Liver (tissue), 9 donors: ENCODE measurements around the gene FRYL. TPM values are rescaled to one million over a fixed set of nuclear protein-coding genes. Genes with fewer than 3 reads are reported as not detected.

Experiments used
- DNase-seq: peaks from one replicate; pipeline ENCODE4 v3.0.0-alpha.2; 2017; ENCODE audit warnings: low spot score
- H3K27ac ChIP-seq, 2 donors: one replicate each; pipeline ENCODE4 v1.7.0; 2013; ENCODE audit warnings: inconsistent platforms in 2 of 2, low read length in 2 of 2, control low read depth in 1 of 2, low read depth in 1 of 2, mild to moderate bottlenecking in 1 of 2
- H3K27me3 ChIP-seq, 4 donors: one replicate each; pipeline versions ENCODE4 v1.6.1 to v1.7.0; 2013; ENCODE audit warnings: low read length in 3 of 4, inconsistent platforms in 1 of 4, mild to moderate bottlenecking in 1 of 4, moderate library complexity in 1 of 4; ENCODE audit not compliant: control insufficient read depth in 4 of 4, insufficient read depth in 4 of 4
- H3K36me3 ChIP-seq, 4 donors: one replicate each; pipeline versions ENCODE4 v1.6.1 to v1.7.0; 2013; ENCODE audit warnings: low read length in 3 of 4, mild to moderate bottlenecking in 3 of 4, low read depth in 1 of 4, moderate library complexity in 1 of 4; ENCODE audit not compliant: control insufficient read depth in 4 of 4, insufficient read depth in 3 of 4
- H3K4me1 ChIP-seq, 4 donors: one replicate each; pipeline versions ENCODE4 v1.6.1 to v1.7.0; 2013; ENCODE audit warnings: low read length in 3 of 4, mild to moderate bottlenecking in 3 of 4, moderate library complexity in 1 of 4; ENCODE audit not compliant: control insufficient read depth in 4 of 4, insufficient read depth in 4 of 4
- H3K4me3 ChIP-seq, 3 donors: one replicate each; pipeline versions ENCODE4 v1.6.1 to v1.7.0; 2013; ENCODE audit warnings: low read length in 3 of 3, control low read depth in 1 of 3, low read depth in 1 of 3, mild to moderate bottlenecking in 1 of 3
- H3K9ac ChIP-seq, 2 donors: one replicate each; pipeline ENCODE4 v1.7.0; 2013; ENCODE audit warnings: low read length in 2 of 2, mild to moderate bottlenecking in 2 of 2, moderate library complexity in 2 of 2, control low read depth in 1 of 2, low read depth in 1 of 2
- H3K9me3 ChIP-seq, 4 donors: one replicate each; pipeline versions ENCODE4 v1.6.1 to v1.7.0; 2013; ENCODE audit warnings: low read length in 3 of 4; ENCODE audit not compliant: control insufficient read depth in 4 of 4
- CTCF ChIP-seq: fragments of 150-350 bp; IDR thresholded peaks from 2 replicates; pipeline ENCODE4 v1.5.1; 2017; ENCODE audit warnings: improper control_type of control experiment, low read depth, low read length; ENCODE audit not compliant: missing input control
- EGR1 ChIP-seq, 2 donors: IDR thresholded peaks; 2 replicates each; pipeline ENCODE4 v1.6.1; 2016 to 2018; ENCODE audit warnings: antibody characterized with exemption in 2 of 2, low read depth in 2 of 2
- FOXA1 ChIP-seq: IDR thresholded peaks from 2 replicates; pipeline ENCODE4 v1.6.1; 2016; ENCODE audit warnings: antibody characterized with exemption
- FOXA2 ChIP-seq: IDR thresholded peaks from 2 replicates; pipeline ENCODE4 v1.6.1; 2016; ENCODE audit warnings: antibody characterized with exemption
- GABPA ChIP-seq, 2 donors: IDR thresholded peaks in 1 of 2; conservative IDR thresholded peaks in 1 of 2; 2 replicates each; pipeline ENCODE4 v1.6.1; 2016; ENCODE audit warnings: antibody characterized with exemption in 2 of 2, mild to moderate bottlenecking in 1 of 2, moderate library complexity in 1 of 2
- HNF4A ChIP-seq, 2 donors: conservative IDR thresholded peaks; 2 replicates each; pipeline ENCODE4 v1.6.1; 2016; ENCODE audit warnings: antibody characterized with exemption in 2 of 2, mild to moderate bottlenecking in 2 of 2
- HNF4G ChIP-seq: IDR thresholded peaks from 2 replicates; pipeline ENCODE4 v1.6.1; 2016; ENCODE audit warnings: antibody characterized with exemption
- MAX ChIP-seq: IDR thresholded peaks from 2 replicates; pipeline ENCODE4 v1.6.1; 2016; ENCODE audit warnings: antibody characterized with exemption
- NR2F2 ChIP-seq: IDR thresholded peaks from 2 replicates; pipeline ENCODE4 v1.6.1; 2016; ENCODE audit warnings: antibody characterized with exemption
- REST ChIP-seq: IDR thresholded peaks from 2 replicates; pipeline ENCODE4 v1.6.1; 2016; ENCODE audit warnings: antibody characterized with exemption, mild to moderate bottlenecking
- RXRA ChIP-seq, 2 donors: IDR thresholded peaks; 2 replicates each; pipeline ENCODE4 v1.6.1; 2017 to 2018; ENCODE audit warnings: antibody characterized with exemption in 2 of 2, mild to moderate bottlenecking in 1 of 2
- SP1 ChIP-seq: IDR thresholded peaks from 2 replicates; pipeline ENCODE4 v1.6.1; 2018; ENCODE audit warnings: antibody characterized with exemption, mild to moderate bottlenecking
- TAF1 ChIP-seq: conservative IDR thresholded peaks from 2 replicates; pipeline ENCODE4 v1.6.1; 2016; ENCODE audit warnings: antibody characterized with exemption, mild to moderate bottlenecking
- YY1 ChIP-seq: IDR thresholded peaks from 2 replicates; pipeline ENCODE4 v1.6.1; 2016; ENCODE audit warnings: antibody characterized with exemption, mild to moderate bottlenecking
- WGBS: extraction: QIAGEN DNeasy Blood & Tissue Kit; methylation state at CpG from one replicate; pipeline ENCODE4 v1.1.7; 2013; 5-methylcytosine and 5-hydroxymethylcytosine counted together
- polyA plus RNA-seq, 2 donors: library from polyadenylated mRNA; stranded (reverse) in 1 of 2; unstranded in 1 of 2; fragments of 200-250 nt in 1 of 2; fragments of >200 nt in 1 of 2; fragmentation: Nextera tagmentation in 1 of 2; extraction: Ambion mirVana in 1 of 2; gene quantifications; one replicate each; pipeline versions ENCODE4 v1.2.1 to v1.2.3, GENCODE V29; 2013 to 2015
- total RNA-seq, 2 donors: library from RNA; depleted of rRNA; stranded (reverse); fragments of >200 nt; gene quantifications; one replicate each; pipeline ENCODE4 v1.2.3, GENCODE V29; 2014
- donor health status: healthy.
- donor health status: healthy.
- donor health status: healthy.
- donor health status: healthy.
- donor health status: healthy.

FRYL gene
- total and polyA plus RNA-seq, 4 donors: 5.3 to 79.0 (median 27.2) TPM

- no peak for DNase-seq
- H3K4me3 ChIP-seq: no peak overlapping the region
- no peaks in the 10 kb centered on the region for H3K36me3 ChIP-seq
- WGBS: 83% methylated on average over 2 of the region's 2 CpGs
- H3K27me3 ChIP-seq: no peaks in the 10 kb centered on the region
- H3K27ac ChIP-seq: no peak overlapping the region
- H3K4me1 ChIP-seq: no peaks in the 10 kb centered on the region
- no peak for TF ChIP-seq CTCF
- no peak for TF ChIP-seq EGR1 (IDR thresholded peaks at IDR 0.05; ENCODE audit: low read depth in 2 of 2)
- TF ChIP-seq YY1: no peak
- no peak for TF ChIP-seq REST
- H3K9me3 ChIP-seq: peaks cover 0 to 4% (median 0%) of the 10 kb centered on the region in 4 donors
- H3K9ac ChIP-seq: no peak overlapping the region
These were observed 312.6 kb downstream of the FRYL start for GRCh38 chr4:48467442-48467841.

DNA sequence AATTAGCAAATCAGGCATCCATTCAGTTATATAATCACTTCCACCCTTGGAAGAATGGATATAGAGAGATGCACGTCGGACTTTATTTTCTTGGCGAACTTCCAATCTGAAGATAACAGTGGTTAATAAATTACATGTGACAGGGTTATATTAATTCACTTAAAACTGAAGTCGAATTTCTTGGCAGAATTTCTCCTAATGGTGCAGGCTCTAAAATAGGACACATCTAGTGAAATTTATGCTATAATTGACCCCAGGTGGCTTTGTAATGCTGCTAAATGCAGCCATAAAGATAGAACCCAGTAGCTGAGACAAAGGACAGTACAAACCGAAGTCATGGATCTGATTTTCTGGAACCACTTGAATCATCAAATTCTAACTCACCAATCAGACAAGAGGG, 317.7 kb downstream of the FRYL start:
- DNase-seq: no peak

More for the DNA sequence above, 317.7 kb downstream of the FRYL start:
- no peaks in the 10 kb centered on the region for H3K36me3 ChIP-seq
- TF ChIP-seq CTCF (no peak), RXRA (IDR thresholded peaks at IDR 0.05) (no peak), TAF1 (no peak), FOXA2 (no peak), GABPA (IDR thresholded peaks at IDR 0.05 in 1 of 2, conservative IDR thresholded peaks at IDR 0.05 in 1 of 2) (no peak), EGR1 (IDR thresholded peaks at IDR 0.05; ENCODE audit: low read depth in 2 of 2) (no peak), SP1 (no peak), HNF4A (conservative IDR thresholded peaks at IDR 0.05) (no peak), MAX (no peak), NR2F2 (no peak), REST (no peak), FOXA1 (no peak), YY1 (no peak), HNF4G (no peak)
- no peak overlapping the region for H3K4me3 ChIP-seq
- no peaks in the 10 kb centered on the region for H3K4me1 ChIP-seq
- no peak overlapping the region for H3K9ac ChIP-seq
- WGBS: 33% methylated on average over 5 of the region's 5 CpGs
- H3K27ac ChIP-seq: no peak overlapping the region
- H3K27me3 ChIP-seq: no peaks in the 10 kb centered on the region
- H3K9me3 ChIP-seq: peaks cover 0 to 4% (median 0%) of the 10 kb centered on the region in 4 donors
